SK-N-MC (cell line): ENCODE data around the gene CFAP206.

Source experiments
- DNase-seq: peaks from one replicate; pipeline ENCODE4 v3.0.0-alpha.2; 2011; ENCODE audit warnings: low read depth, low spot score
- H3K27ac ChIP-seq: fragments of 200-600 bp; sonication (generic); 2 replicates; pipeline ENCODE4 v1.5.1; 2016; ENCODE audit warnings: mixed run types
- H3K36me3 ChIP-seq: fragments of 200-600 bp; sonication (generic); 2 replicates; pipeline ENCODE4 v1.6.1; 2017; ENCODE audit warnings: antibody characterized with exemption, low read length, mixed read lengths; ENCODE audit not compliant: insufficient read depth
- H3K4me3 ChIP-seq: fragments of 200-600 bp; sonication (generic); 2 replicates; pipeline ENCODE4 v1.5.1; 2016
- H3K9ac ChIP-seq: fragments of 200-600 bp; sonication (generic); 2 replicates; pipeline ENCODE4 v1.8.0; 2017; ENCODE audit warnings: mixed run types, mixed read lengths; ENCODE audit not compliant: insufficient read length
- H3K9me3 ChIP-seq: fragments of 200-600 bp; sonication (generic); 2 replicates; pipeline ENCODE4 v1.6.1; 2017; ENCODE audit warnings: low read depth, mild to moderate bottlenecking, antibody characterized with exemption, low read length, moderate library complexity, mixed read lengths
- EZH2 ChIP-seq: fragments of 200-600 bp; sonication (generic); IDR thresholded peaks from one replicate; pipeline ENCODE4 v1.6.1; 2017; ENCODE audit warnings: antibody characterized with exemption
- FOXP2 ChIP-seq: optimal IDR thresholded peaks from 2 replicates; pipeline ENCODE3; 2011; ENCODE audit warnings: mild to moderate bottlenecking, moderate library complexity; ENCODE audit not compliant: insufficient read depth; ENCODE audit errors: extremely low read length, control extremely low read depth
- POLR2AphosphoS5 ChIP-seq: IDR thresholded peaks from 2 replicates; pipeline ENCODE4 v1.6.1; 2012; ENCODE audit warnings: mild to moderate bottlenecking, low read depth, low read length, borderline replicate concordance

Gene CFAP206

GRCh38 chr6:87494761-87495422 is 87.1 kb downstream of the CFAP206 start:
- TF ChIP-seq FOXP2 (no peak), POLR2AphosphoS5 (no peak), EZH2 (no peak)
- DNase-seq, result no peak
- Histone ChIP-seq H3K36me3 (peaks cover 6% of the 10 kb centered on the region; the same call in 1 of the 2 replicates), H3K9me3 (no peaks in the 10 kb centered on the region), H3K9ac (no peak overlapping the region), H3K4me3 (no peak overlapping the region), H3K27ac (no peak overlapping the region)

DNA sequence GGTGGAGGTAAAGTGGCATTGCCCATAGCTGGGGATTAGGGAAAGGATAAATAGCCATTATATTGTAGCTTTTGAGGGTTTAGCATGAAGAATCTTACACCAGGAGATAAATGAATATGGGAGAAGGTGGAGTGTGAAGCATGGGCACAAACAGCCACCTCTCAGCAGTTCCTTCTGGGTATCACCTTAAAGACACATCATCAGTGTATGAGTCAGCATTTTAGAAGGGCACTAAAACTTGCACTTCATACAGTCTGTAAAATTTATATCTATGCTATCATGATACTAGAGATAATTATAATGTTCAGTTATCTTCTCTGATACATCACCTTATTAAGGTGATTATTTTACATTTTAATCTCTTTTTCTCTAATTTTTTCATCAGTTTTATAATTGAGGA is 90.3 kb downstream of the CFAP206 start:
- no peak for TF ChIP-seq FOXP2
- no peak for TF ChIP-seq POLR2AphosphoS5
- no peak for TF ChIP-seq EZH2
- no peak overlapping the region for H3K4me3 ChIP-seq
- H3K27ac ChIP-seq, result no peak overlapping the region
- H3K9me3 ChIP-seq, result no peaks in the 10 kb centered on the region
- no peak for DNase-seq
- peaks cover 24% of the 10 kb centered on the region for H3K36me3 ChIP-seq
- H3K9ac ChIP-seq, result no peak overlapping the region

GRCh38 chr6:87501809-87502572 is 94.2 kb downstream of the CFAP206 start:
- Histone ChIP-seq H3K4me3 (no peak overlapping the region), H3K36me3 (peaks cover 36% of the 10 kb centered on the region), H3K9me3 (no peaks in the 10 kb centered on the region), H3K9ac (no peak overlapping the region), H3K27ac (no peak overlapping the region)
- TF ChIP-seq POLR2AphosphoS5 (no peak), EZH2 (no peak), FOXP2 (no peak)
- no peak for DNase-seq

- peaks cover 51% of the 10 kb centered on the region for H3K36me3 ChIP-seq
- no peak overlapping the region for H3K9ac ChIP-seq
- H3K9me3 ChIP-seq, result no peaks in the 10 kb centered on the region
- no peak overlapping the region for H3K27ac ChIP-seq
- H3K4me3 ChIP-seq, result no peak overlapping the region
- TF ChIP-seq EZH2 (no peak), FOXP2 (no peak), POLR2AphosphoS5 (no peak)
- no peak for DNase-seq
These were observed 96.7 kb downstream of the CFAP206 start for GRCh38 chr6:87504441-87504840.
